ENCODE data around the gene FBXW11. TPM values are rescaled to one million over a fixed set of nuclear protein-coding genes. Genes with fewer than 3 reads are reported as not detected.
A peak's percentile ranks its signal among the peaks of the same experiment; 100 is the strongest.

Gene FBXW11
- total and polyA plus RNA-seq, 2 donors (not counting 1 experiment from before 2014, with no cell fraction given): 19.7 to 62.4 TPM

- Histone ChIP-seq H3K79me2 (ENCODE audit: control insufficient read depth, insufficient read depth, low read length) (peaks cover 91% of the 10 kb centered on the region), H2AFZ (ENCODE audit: insufficient read depth, low read depth, low read length, poor library complexity, severe bottlenecking) (no peak overlapping the region), H4K20me1 (ENCODE audit: control insufficient read depth, insufficient read depth, low read length, poor library complexity, severe bottlenecking) (peaks cover 72% of the 10 kb centered on the region), H3K4me3 (ENCODE audit: control extremely low read depth in 1 of 5, extremely low read depth in 1 of 5, insufficient read depth in 1 of 5, low read depth in 2 of 5, low read length in 4 of 5) (no peak overlapping the region), H3K4me1 (ENCODE audit: control insufficient read depth in 2 of 2, insufficient read depth in 2 of 2, low read length in 2 of 2) (peaks cover 9 to 10% of the 10 kb centered on the region in 2 donors), H3K9ac (ENCODE audit: low read length) (no peak overlapping the region), H3K27ac (ENCODE audit: low read length in 2 of 2) (no peak overlapping the region), H3K9me3 (ENCODE audit: control extremely low read depth in 1 of 3, control insufficient read depth in 2 of 3, insufficient read depth in 1 of 3, low read length in 2 of 3) (no peaks in the 10 kb centered on the region), H3K36me3 (replicated peaks in 1 of 2; ENCODE audit: control extremely low read depth in 1 of 2, control insufficient read depth in 1 of 2, extremely low read depth in 1 of 2, insufficient read depth in 2 of 2, low read length in 1 of 2) (peaks cover 10 to 27% of the 10 kb centered on the region in 2 experiments), H3K4me2 (replicated peaks; ENCODE audit: low read depth, low read length, poor library complexity, severe bottlenecking) (peak overlapping the region; percentile 1), H3K27me3 (replicated peaks in 1 of 4; ENCODE audit: control extremely low read depth in 1 of 4, control insufficient read depth in 3 of 4, insufficient read depth in 4 of 4, low read length in 3 of 4) (no peaks in the 10 kb centered on the region)
- Mint-ChIP-seq H3K9me3 (ENCODE audit: insufficient read depth) (no peaks in the 10 kb centered on the region), H3K27me3 (no peaks in the 10 kb centered on the region), H3K4me3 (no peak overlapping the region), H3K4me1 (peaks cover 36% of the 10 kb centered on the region), H3K27ac (no peak overlapping the region)
- TF ChIP-seq EZH2 (IDR thresholded peaks at IDR 0.05; ENCODE audit: borderline replicate concordance, insufficient read depth, low read depth, low read length, poor library complexity, severe bottlenecking): no peak
- TF ChIP-seq CTCF (IDR thresholded peaks at IDR 0.05): no peak
- CTCF ChIA-PET: interaction anchor here (0.6 to 9.1 kb wide), 12 partner anchors 9 to 699 kb away, joined by 3 to 130 read pairs (median 4); partner anchors contain the start of genes FBXW11 and FGF18
- intact Hi-C loops (cut with micrococcal nuclease): loop anchor here (5.0 kb wide), 2 partner anchors 634 to 699 kb away; no protein-coding TSS in a partner anchor
- no peak for ATAC-seq (ENCODE audit: low read depth)
- DNase-seq: no peak
- 10% methylated on average over 3 of the region's 4 CpGs for WGBS (ENCODE audit: insufficient coverage)
- POLR2A ChIA-PET: no interaction called here
Observed at GRCh38 chr5:171906066-171906570, 100.3 kb downstream of the FBXW11 start.

- H2AFZ ChIP-seq (ENCODE audit: insufficient read depth, low read depth, low read length, poor library complexity, severe bottlenecking): no peak overlapping the region
- peaks cover 9 to 10% of the 10 kb centered on the region in 2 donors for H3K4me1 ChIP-seq (ENCODE audit: control insufficient read depth in 2 of 2, insufficient read depth in 2 of 2, low read length in 2 of 2)
- no peak overlapping the region for H3K9ac ChIP-seq (ENCODE audit: low read length)
- no peak for DNase-seq
- peaks cover 78% of the 10 kb centered on the region for H4K20me1 ChIP-seq (ENCODE audit: control insufficient read depth, insufficient read depth, low read length, poor library complexity, severe bottlenecking)
- Mint-ChIP-seq H3K4me3 (no peak overlapping the region), H3K9me3 (ENCODE audit: insufficient read depth) (no peaks in the 10 kb centered on the region), H3K27me3 (no peaks in the 10 kb centered on the region), H3K4me1 (peaks cover 33% of the 10 kb centered on the region), H3K27ac (no peak overlapping the region)
- intact Hi-C loops (cut with micrococcal nuclease): loop anchor here (5.0 kb wide), 2 partner anchors 633 to 698 kb away; no protein-coding TSS in a partner anchor
- H3K27ac ChIP-seq (ENCODE audit: low read length in 2 of 2): no peak overlapping the region
- no peaks in the 10 kb centered on the region for H3K27me3 ChIP-seq (replicated peaks in 1 of 4; ENCODE audit: control extremely low read depth in 1 of 4, control insufficient read depth in 3 of 4, insufficient read depth in 4 of 4, low read length in 3 of 4)
- peaks cover 10 to 21% of the 10 kb centered on the region in 2 experiments for H3K36me3 ChIP-seq (replicated peaks in 1 of 2; ENCODE audit: control extremely low read depth in 1 of 2, control insufficient read depth in 1 of 2, extremely low read depth in 1 of 2, insufficient read depth in 2 of 2, low read length in 1 of 2)
- no peak for TF ChIP-seq CTCF (IDR thresholded peaks at IDR 0.05)
- TF ChIP-seq EZH2 (IDR thresholded peaks at IDR 0.05; ENCODE audit: borderline replicate concordance, insufficient read depth, low read depth, low read length, poor library complexity, severe bottlenecking): no peak
- no peaks in the 10 kb centered on the region for H3K9me3 ChIP-seq (ENCODE audit: control extremely low read depth in 1 of 3, control insufficient read depth in 2 of 3, insufficient read depth in 1 of 3, low read length in 2 of 3)
- ATAC-seq (ENCODE audit: low read depth): no peak
- no peak overlapping the region for H3K4me3 ChIP-seq (ENCODE audit: control extremely low read depth in 1 of 5, extremely low read depth in 1 of 5, insufficient read depth in 1 of 5, low read depth in 2 of 5, low read length in 4 of 5)
- CTCF ChIA-PET: no interaction called here
- H3K79me2 ChIP-seq (ENCODE audit: control insufficient read depth, insufficient read depth, low read length): peaks cover 86% of the 10 kb centered on the region
- POLR2A ChIA-PET: no interaction called here
- no peak overlapping the region for H3K4me2 ChIP-seq (replicated peaks; ENCODE audit: low read depth, low read length, poor library complexity, severe bottlenecking)
Observed at GRCh38 chr5:171904886-171905285, 101.6 kb downstream of the FBXW11 start.
